Mesenchymal stem cell (in vitro differentiated cells and primary cell): ENCODE results near the gene EMILIN3.

ENCODE experiments used
- DNase-seq: peaks from one replicate; pipeline ENCODE4 v3.0.0-alpha.2; 2013
- H2AFZ ChIP-seq: one replicate; pipeline ENCODE4 v1.6.1; 2013; ENCODE audit warnings: low read depth, mild to moderate bottlenecking, control low read depth, inconsistent platforms, low read length, moderate library complexity
- H2AK5ac ChIP-seq: 2 replicates; pipeline ENCODE4 v1.6.1; 2013; ENCODE audit warnings: low read length, moderate library complexity, mild to moderate bottlenecking, inconsistent platforms; ENCODE audit not compliant: severe bottlenecking
- H2BK120ac ChIP-seq: one replicate; pipeline ENCODE4 v1.6.1; 2013; ENCODE audit warnings: low read depth, mild to moderate bottlenecking, inconsistent platforms, low read length, moderate library complexity
- H2BK12ac ChIP-seq, 2 experiments: one replicate each; pipeline ENCODE4 v1.6.1; 2013; ENCODE audit warnings: inconsistent platforms in 2 of 2, low read length in 2 of 2, mild to moderate bottlenecking in 2 of 2, moderate library complexity in 2 of 2, control low read depth in 1 of 2
- H2BK15ac ChIP-seq: one replicate; pipeline ENCODE4 v1.6.1; 2013; ENCODE audit warnings: mild to moderate bottlenecking, low read depth, inconsistent platforms; ENCODE audit not compliant: poor library complexity, severe bottlenecking
- H2BK5ac ChIP-seq: 2 replicates; pipeline ENCODE4 v1.6.1; 2013; ENCODE audit warnings: low read depth, mild to moderate bottlenecking, low read length, control low read depth, inconsistent platforms; ENCODE audit not compliant: poor library complexity, severe bottlenecking
- H3K14ac ChIP-seq, 2 experiments: one replicate each; pipeline ENCODE4 v1.6.1; 2013; ENCODE audit warnings: inconsistent platforms in 2 of 2, low read length in 2 of 2, control low read depth in 1 of 2, mild to moderate bottlenecking in 1 of 2, moderate library complexity in 1 of 2
- H3K18ac ChIP-seq, 2 experiments: one replicate each; pipeline ENCODE4 v1.6.1; 2013; ENCODE audit warnings: inconsistent platforms in 2 of 2, low read length in 2 of 2, control low read depth in 1 of 2, low read depth in 1 of 2, mild to moderate bottlenecking in 1 of 2
- H3K23ac ChIP-seq, 2 experiments: one replicate each; pipeline ENCODE4 v1.6.1; 2013; ENCODE audit warnings: inconsistent platforms in 2 of 2, low read length in 2 of 2, mild to moderate bottlenecking in 2 of 2, moderate library complexity in 2 of 2, control low read depth in 1 of 2
- H3K27ac ChIP-seq: 2 replicates; pipeline ENCODE4 v1.5.1; 2013; ENCODE audit warnings: mild to moderate bottlenecking, moderate library complexity, low read length, control low read depth, inconsistent platforms; ENCODE audit not compliant: poor library complexity, severe bottlenecking
- H3K27me3 ChIP-seq, 2 experiments: 2 replicates each; pipeline versions ENCODE4 v1.6.1 to v1.7.0; 2013; ENCODE audit warnings: low read length in 2 of 2, mild to moderate bottlenecking in 2 of 2, moderate library complexity in 2 of 2, control low read depth in 1 of 2, inconsistent platforms in 1 of 2; ENCODE audit not compliant: control insufficient read depth in 1 of 2, insufficient read depth in 1 of 2
- H3K36me3 ChIP-seq, 2 experiments: 2 replicates each; pipeline versions ENCODE4 v1.6.1 to v1.7.0; 2013; ENCODE audit warnings: low read length in 2 of 2, control low read depth in 1 of 2, inconsistent platforms in 1 of 2, low read depth in 1 of 2, mild to moderate bottlenecking in 1 of 2; ENCODE audit not compliant: insufficient read depth in 2 of 2, control insufficient read depth in 1 of 2
- H3K4ac ChIP-seq, 2 experiments: one replicate each; pipeline ENCODE4 v1.6.1; 2013; ENCODE audit warnings: inconsistent platforms in 2 of 2, low read length in 2 of 2, mild to moderate bottlenecking in 2 of 2, moderate library complexity in 2 of 2, control low read depth in 1 of 2, low read depth in 1 of 2
- H3K4me1 ChIP-seq: 2 replicates; pipeline ENCODE4 v1.6.1; 2013; ENCODE audit warnings: low read depth, low read length, control low read depth; ENCODE audit not compliant: control insufficient read depth, insufficient read depth
- H3K4me2 ChIP-seq: 2 replicates; pipeline ENCODE4 v1.6.1; 2013; ENCODE audit warnings: low read length, mild to moderate bottlenecking, inconsistent platforms; ENCODE audit not compliant: poor library complexity, severe bottlenecking
- H3K4me3 ChIP-seq, 2 experiments: 2 replicates each; pipeline versions ENCODE4 v1.5.1 to v1.7.0; 2013; ENCODE audit warnings: low read length in 2 of 2, mild to moderate bottlenecking in 2 of 2, control low read depth in 1 of 2, low read depth in 1 of 2; ENCODE audit not compliant: insufficient read depth in 1 of 2
- H3K79me1 ChIP-seq: replicated peaks from 2 replicates; pipeline ENCODE4 v1.6.1; 2013; ENCODE audit warnings: mild to moderate bottlenecking, control low read depth, low read length, inconsistent platforms; ENCODE audit not compliant: poor library complexity, severe bottlenecking
- H3K9ac ChIP-seq: 2 replicates; pipeline ENCODE4 v1.7.0; 2013; ENCODE audit warnings: mild to moderate bottlenecking, low read length, moderate library complexity
- H3K9me3 ChIP-seq: 2 replicates; pipeline ENCODE4 v1.7.0; 2013; ENCODE audit warnings: mild to moderate bottlenecking, low read length; ENCODE audit not compliant: control insufficient read depth
- H4K8ac ChIP-seq: one replicate; pipeline ENCODE4 v1.6.1; 2013; ENCODE audit warnings: inconsistent platforms, mild to moderate bottlenecking, low read length, moderate library complexity
- H4K91ac ChIP-seq: one replicate; pipeline ENCODE4 v1.6.1; 2013; ENCODE audit warnings: mild to moderate bottlenecking, low read length, inconsistent platforms
- WGBS: methylation state at CpG from one replicate; pipeline ENCODE4 v1.1.7; 2013; ENCODE audit warnings: mixed read lengths; 5-methylcytosine and 5-hydroxymethylcytosine counted together

EMILIN3 gene

DNA sequence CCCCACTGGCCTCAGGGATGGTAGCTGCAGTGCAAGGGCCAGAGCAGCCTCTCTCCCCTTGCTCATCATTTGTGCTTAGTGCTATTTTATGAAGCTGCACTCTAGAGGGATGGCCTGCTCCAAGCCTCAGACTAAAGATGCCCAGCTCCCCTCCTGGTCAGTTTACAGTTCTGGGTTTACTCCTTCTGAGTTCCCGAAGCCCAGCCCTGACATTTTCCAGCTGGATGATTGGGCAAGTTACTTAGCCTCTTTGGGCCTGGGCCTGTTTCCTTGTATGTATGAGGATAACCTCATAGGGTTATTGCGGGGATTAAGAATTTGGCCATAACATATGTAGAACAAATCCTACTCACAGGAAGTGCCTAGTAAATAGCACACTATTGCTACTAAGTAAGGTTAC lies 31.8 kb upstream of the EMILIN3 start:
- H3K9me3 ChIP-seq, result no peaks in the 10 kb centered on the region
- H3K4ac ChIP-seq, result no peak overlapping the region
- H2AK5ac ChIP-seq, result no peak overlapping the region
- H3K14ac ChIP-seq, result no peak overlapping the region
- H4K91ac ChIP-seq, result no peak overlapping the region
- no peak overlapping the region for H2BK15ac ChIP-seq
- DNase-seq, result peak; percentile 62
- no peak overlapping the region for H3K4me2 ChIP-seq
- H3K27ac ChIP-seq, result no peak overlapping the region
- H4K8ac ChIP-seq, result no peak overlapping the region
- H3K9ac ChIP-seq, result no peak overlapping the region
- H2BK12ac ChIP-seq, result no peak overlapping the region
- no peak overlapping the region for H3K23ac ChIP-seq
- peak overlapping the region in 1 of 2 experiments; percentile 1 for H3K18ac ChIP-seq
- peaks cover 4% of the 10 kb centered on the region for H3K4me1 ChIP-seq
- no peak overlapping the region for H2BK5ac ChIP-seq
- peaks cover 6 to 10% of the 10 kb centered on the region in 2 experiments for H3K27me3 ChIP-seq
- no peak overlapping the region for H3K4me3 ChIP-seq
- no peak overlapping the region for H2BK120ac ChIP-seq
- no peak overlapping the region for H2AFZ ChIP-seq
- WGBS, result 40% methylated on average over 1 of the region's 2 CpGs
- H3K79me1 ChIP-seq, result no peaks in the 10 kb centered on the region
- H3K36me3 ChIP-seq, result peaks cover 0 to 11% of the 10 kb centered on the region in 2 experiments

GRCh38 chr20:41395667-41396664 lies 29.3 kb upstream of the EMILIN3 start:
- Histone ChIP-seq H3K18ac (peak overlapping the region in 1 of 2 experiments; percentile 61), H2AK5ac (no peak overlapping the region), H3K9me3 (no peaks in the 10 kb centered on the region), H2AFZ (no peak overlapping the region), H3K9ac (no peak overlapping the region), H3K14ac (no peak overlapping the region), H3K27ac (no peak overlapping the region), H3K4me3 (no peak overlapping the region), H4K8ac (peak overlapping the region; percentile 77), H3K36me3 (no peaks in the 10 kb centered on the region), H3K23ac (no peak overlapping the region), H3K79me1 (no peaks in the 10 kb centered on the region), H3K4me2 (no peak overlapping the region), H2BK12ac (peak overlapping the region in 1 of 2 experiments; percentile 2), H3K27me3 (peaks cover 6 to 10% of the 10 kb centered on the region in 2 experiments), H2BK120ac (no peak overlapping the region), H2BK15ac (no peak overlapping the region), H4K91ac (no peak overlapping the region), H3K4ac (no peak overlapping the region), H2BK5ac (no peak overlapping the region), H3K4me1 (peaks cover 2% of the 10 kb centered on the region)
- 57% methylated on average over 11 of the region's 18 CpGs for WGBS
- no peak for DNase-seq

DNA sequence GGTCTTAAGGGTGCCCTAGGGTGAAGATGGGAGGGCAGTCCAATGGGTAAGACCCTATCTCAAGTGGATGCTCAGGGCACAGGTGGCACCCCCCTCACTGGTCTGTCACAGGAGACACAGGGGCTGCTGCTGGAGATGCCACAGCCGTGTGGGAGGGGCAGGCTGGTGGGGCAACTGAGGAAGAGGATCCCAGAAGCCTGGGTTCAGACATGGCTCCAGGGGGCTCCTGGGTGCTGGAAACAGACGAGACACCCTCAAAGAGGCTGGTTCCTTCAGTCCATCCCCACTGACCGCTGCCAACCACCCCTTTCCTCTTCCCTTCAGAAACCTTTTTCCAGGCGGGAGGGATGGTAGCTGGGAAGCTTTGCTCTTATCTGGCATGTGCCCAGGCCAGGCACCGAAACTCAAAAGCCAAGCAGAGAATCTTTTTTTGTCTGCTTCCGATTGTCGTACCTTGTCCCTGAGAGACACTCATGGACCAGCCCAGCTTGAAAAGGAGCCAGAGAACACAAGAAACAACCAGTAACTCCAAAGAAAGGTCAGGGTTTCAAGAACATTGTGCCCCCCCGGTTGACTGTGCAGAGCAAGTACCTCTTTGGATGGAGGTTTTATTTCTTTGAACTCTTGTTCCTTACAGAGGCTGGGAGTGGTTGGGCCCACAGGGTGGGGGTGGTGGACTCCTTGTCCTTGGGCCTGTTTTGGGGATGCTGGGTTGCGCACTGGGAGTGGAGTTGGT lies 28.5 kb upstream of the EMILIN3 start:
- Histone ChIP-seq H4K91ac (no peak overlapping the region), H3K27me3 (peaks cover 6 to 10% of the 10 kb centered on the region in 2 experiments), H2BK12ac (no peak overlapping the region), H3K79me1 (no peaks in the 10 kb centered on the region), H3K4me1 (peaks cover 2% of the 10 kb centered on the region), H2BK15ac (no peak overlapping the region), H3K4ac (no peak overlapping the region), H3K27ac (no peak overlapping the region), H3K14ac (no peak overlapping the region), H4K8ac (no peak overlapping the region), H3K9ac (no peak overlapping the region), H3K18ac (no peak overlapping the region), H2AFZ (no peak overlapping the region), H3K4me2 (no peak overlapping the region), H3K23ac (no peak overlapping the region), H3K36me3 (no peaks in the 10 kb centered on the region), H2AK5ac (no peak overlapping the region), H2BK120ac (no peak overlapping the region), H2BK5ac (no peak overlapping the region), H3K9me3 (no peaks in the 10 kb centered on the region), H3K4me3 (no peak overlapping the region)
- DNase-seq, result no peak
- 93% methylated on average over 8 of the region's 9 CpGs for WGBS

DNA sequence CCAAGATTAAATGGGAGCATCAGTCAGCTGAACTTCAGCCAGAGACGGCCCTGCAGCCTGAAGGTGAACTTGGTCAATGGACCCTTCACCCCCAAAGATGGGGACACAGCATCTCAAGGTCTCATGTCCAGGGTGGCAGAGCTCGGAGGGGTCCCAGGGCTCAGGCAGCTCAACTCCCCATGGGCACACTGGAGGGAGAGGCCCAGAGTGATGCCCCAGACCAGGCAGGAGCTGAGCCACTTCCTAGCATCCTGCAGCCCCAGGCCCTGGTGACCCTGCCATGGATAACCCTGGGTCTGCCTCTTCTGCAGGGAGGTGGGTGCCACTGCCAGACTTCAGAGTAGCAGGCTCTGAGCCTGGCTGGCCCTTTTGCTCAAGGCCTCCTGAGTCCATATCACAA lies 27.5 kb upstream of the EMILIN3 start:
- no peak for DNase-seq
- no peak overlapping the region for H2AFZ ChIP-seq
- H4K8ac ChIP-seq, result no peak overlapping the region
- H4K91ac ChIP-seq, result no peak overlapping the region
- no peak overlapping the region for H2AK5ac ChIP-seq
- no peaks in the 10 kb centered on the region for H3K4me1 ChIP-seq
- H3K4ac ChIP-seq, result no peak overlapping the region
- no peak overlapping the region for H3K9ac ChIP-seq
- no peak overlapping the region for H2BK120ac ChIP-seq
- H3K4me2 ChIP-seq, result no peak overlapping the region
- no peak overlapping the region for H2BK5ac ChIP-seq
- H3K79me1 ChIP-seq, result no peaks in the 10 kb centered on the region
- no peak overlapping the region for H3K27ac ChIP-seq
- no peak overlapping the region for H3K4me3 ChIP-seq
- H2BK15ac ChIP-seq, result no peak overlapping the region
- H3K27me3 ChIP-seq, result peaks cover 6 to 14% of the 10 kb centered on the region in 2 experiments
- no peak overlapping the region for H3K14ac ChIP-seq
- no peaks in the 10 kb centered on the region for H3K9me3 ChIP-seq
- H2BK12ac ChIP-seq, result no peak overlapping the region
- WGBS, result 81% methylated on average over 2 of the region's 2 CpGs
- no peak overlapping the region for H3K23ac ChIP-seq
- no peak overlapping the region for H3K18ac ChIP-seq
- H3K36me3 ChIP-seq, result no peaks in the 10 kb centered on the region
